ENCODE measurements around the gene SIRT2.

The SIRT2 gene

GRCh38 chr19:38929929-38930775, 30.7 kb upstream of the SIRT2 start, which contains the start of gene SARS2:
SARS2 (minus strand) TSS chr19:38930763; CDS start chr19:38930736, 27 bp downstream.
- peak; percentile 96 for DNase-seq (ENCODE audit: low read depth, low spot score)
- H3K4me3 ChIP-seq (ENCODE audit: low read depth, low read length): peak within 1 kb of the TSS; percentile 95
- peak; percentile 97 for TF ChIP-seq CTCF (IDR thresholded peaks at IDR 0.05; ENCODE audit: low read depth, low read length)
- in situ Hi-C loops (cut with HindIII; ENCODE audit: low sequenced_read_pairs): no loop called here

- no peak for DNase-seq (ENCODE audit: low read depth, low spot score)
- no peak overlapping the region for H3K4me3 ChIP-seq (ENCODE audit: low read depth, low read length)
- no peak for TF ChIP-seq CTCF (IDR thresholded peaks at IDR 0.05; ENCODE audit: low read depth, low read length)
- in situ Hi-C loops (cut with HindIII; ENCODE audit: low sequenced_read_pairs): no loop called here
Measured at GRCh38 chr19:38928391-38929001, 29.1 kb upstream of the SIRT2 start.

- H3K4me3 ChIP-seq (ENCODE audit: low read depth, low read length): no peak overlapping the region
- no peak for DNase-seq (ENCODE audit: low read depth, low spot score)
- in situ Hi-C loops (cut with HindIII; ENCODE audit: low sequenced_read_pairs): no loop called here
- TF ChIP-seq CTCF (IDR thresholded peaks at IDR 0.05; ENCODE audit: low read depth, low read length): no peak
Measured at GRCh38 chr19:38924388-38924787, 25.0 kb upstream of the SIRT2 start.

GRCh38 chr19:38922482-38922881, 23.1 kb upstream of the SIRT2 start:
- no peak overlapping the region for H3K4me3 ChIP-seq (ENCODE audit: low read depth, low read length)
- no peak for DNase-seq (ENCODE audit: low read depth, low spot score)
- no peak for TF ChIP-seq CTCF (IDR thresholded peaks at IDR 0.05; ENCODE audit: low read depth, low read length)
- in situ Hi-C loops (cut with HindIII; ENCODE audit: low sequenced_read_pairs): no loop called here

GRCh38 chr19:38921420-38922274, 22.2 kb upstream of the SIRT2 start:
- no peak overlapping the region for H3K4me3 ChIP-seq (ENCODE audit: low read depth, low read length)
- DNase-seq (ENCODE audit: low read depth, low spot score): no peak
- no peak for TF ChIP-seq CTCF (IDR thresholded peaks at IDR 0.05; ENCODE audit: low read depth, low read length)
- in situ Hi-C loops (cut with HindIII; ENCODE audit: low sequenced_read_pairs): no loop called here
